Lung (tissue), 12 donors: ENCODE measurements around the gene TFAP2A. TPM values are rescaled to one million over a fixed set of nuclear protein-coding genes. Genes with fewer than 3 reads are reported as not detected.
A peak's percentile ranks its signal among the peaks of the same experiment; 100 is the strongest.

Experiments
- ATAC-seq: fragments of 200-7000 bp; cut with Tn5 transposase; one replicate; pipeline ENCODE4 v1.9.1; 2020; ENCODE audit warnings: moderate number of reproducible peaks; ENCODE audit not compliant: insufficient read depth, low FRiP score
- DNase-seq, 3 donors: peaks; one replicate each; pipeline ENCODE4 v3.0.0-alpha.2; 2013 to 2017
- H3K27ac ChIP-seq, 2 donors: one replicate each; pipeline ENCODE4 v1.5.1; 2013; ENCODE audit warnings: mild to moderate bottlenecking in 2 of 2, moderate library complexity in 2 of 2, control low read depth in 1 of 2, inconsistent platforms in 1 of 2, low read depth in 1 of 2, low read length in 1 of 2
- H3K27me3 ChIP-seq, 3 donors: one replicate each; pipeline ENCODE4 v1.5.1; 2013; ENCODE audit warnings: low read length in 2 of 3; ENCODE audit not compliant: control insufficient read depth in 3 of 3, insufficient read depth in 3 of 3
- H3K36me3 ChIP-seq, 4 donors: one replicate each; pipeline ENCODE4 v1.5.1; 2013; ENCODE audit warnings: low read length in 4 of 4, mild to moderate bottlenecking in 1 of 4, moderate library complexity in 1 of 4; ENCODE audit not compliant: control insufficient read depth in 4 of 4, insufficient read depth in 4 of 4
- H3K4me1 ChIP-seq, 5 donors: one replicate each; pipeline ENCODE4 v1.5.1; 2013; ENCODE audit warnings: low read length in 5 of 5, mild to moderate bottlenecking in 2 of 5, moderate library complexity in 1 of 5; ENCODE audit not compliant: control insufficient read depth in 5 of 5, insufficient read depth in 5 of 5
- H3K4me3 ChIP-seq: one replicate; pipeline ENCODE4 v1.5.1; 2013; ENCODE audit warnings: mild to moderate bottlenecking, control low read depth, moderate library complexity
- H3K9ac ChIP-seq, 2 donors: one replicate each; pipeline ENCODE4 v1.5.1; 2013; ENCODE audit warnings: low read length in 2 of 2, control low read depth in 1 of 2; ENCODE audit not compliant: insufficient read depth in 1 of 2
- H3K9me3 ChIP-seq, 4 donors: one replicate each; pipeline ENCODE4 v1.5.1; 2013; ENCODE audit warnings: low read length in 3 of 4, mild to moderate bottlenecking in 1 of 4, moderate library complexity in 1 of 4; ENCODE audit not compliant: control insufficient read depth in 4 of 4, insufficient read depth in 3 of 4
- WGBS, 2 donors: extraction: QIAGEN DNeasy Blood & Tissue Kit; methylation state at CpG; one replicate each; pipeline ENCODE4 v1.1.7; 2013; 5-methylcytosine and 5-hydroxymethylcytosine counted together
- polyA plus RNA-seq, 2 donors: library from polyadenylated mRNA; stranded (reverse); fragments of 200-250 nt; gene quantifications; one replicate each; pipeline ENCODE4 v1.2.1, GENCODE V29; 2013
- total RNA-seq, 2 donors: library from RNA; depleted of rRNA in 1 of 2; stranded (reverse); fragments of >200 nt in 1 of 2; gene quantifications; one replicate each; pipeline ENCODE4 v1.2.1, GENCODE V29; 2014 to 2021
- TF ChIP-seq, protein P1 (sequence below): IDR thresholded peaks from 2 replicates; pipeline ENCODE4 v1.5.1; 2012; ENCODE audit warnings: mild to moderate bottlenecking; ENCODE audit errors: control extremely low read depth, extremely low read depth
- donor health status: control.
- donor health status: control.
- donor health status: Bipolar disorder and iron deficiency.
- donor health status: healthy.
- donor health status: DM: yes; HTN: yes; CAD: no.

TFAP2A gene
- total and polyA plus RNA-seq, 4 donors, result 0.14 to 2.7 (median 0.64) TPM

- TF ChIP-seq, protein P1, sequence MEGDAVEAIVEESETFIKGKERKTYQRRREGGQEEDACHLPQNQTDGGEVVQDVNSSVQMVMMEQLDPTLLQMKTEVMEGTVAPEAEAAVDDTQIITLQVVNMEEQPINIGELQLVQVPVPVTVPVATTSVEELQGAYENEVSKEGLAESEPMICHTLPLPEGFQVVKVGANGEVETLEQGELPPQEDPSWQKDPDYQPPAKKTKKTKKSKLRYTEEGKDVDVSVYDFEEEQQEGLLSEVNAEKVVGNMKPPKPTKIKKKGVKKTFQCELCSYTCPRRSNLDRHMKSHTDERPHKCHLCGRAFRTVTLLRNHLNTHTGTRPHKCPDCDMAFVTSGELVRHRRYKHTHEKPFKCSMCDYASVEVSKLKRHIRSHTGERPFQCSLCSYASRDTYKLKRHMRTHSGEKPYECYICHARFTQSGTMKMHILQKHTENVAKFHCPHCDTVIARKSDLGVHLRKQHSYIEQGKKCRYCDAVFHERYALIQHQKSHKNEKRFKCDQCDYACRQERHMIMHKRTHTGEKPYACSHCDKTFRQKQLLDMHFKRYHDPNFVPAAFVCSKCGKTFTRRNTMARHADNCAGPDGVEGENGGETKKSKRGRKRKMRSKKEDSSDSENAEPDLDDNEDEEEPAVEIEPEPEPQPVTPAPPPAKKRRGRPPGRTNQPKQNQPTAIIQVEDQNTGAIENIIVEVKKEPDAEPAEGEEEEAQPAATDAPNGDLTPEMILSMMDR, result no peak
- H3K9ac ChIP-seq, result no peak overlapping the region
- no peaks in the 10 kb centered on the region for H3K4me1 ChIP-seq
- no peak overlapping the region for H3K27ac ChIP-seq
- no peaks in the 10 kb centered on the region for H3K36me3 ChIP-seq
- H3K4me3 ChIP-seq, result no peak overlapping the region
- H3K27me3 ChIP-seq, result peaks cover 12 to 100% (median 96%) of the 10 kb centered on the region in 3 donors
- peaks cover 0 to 8% (median 0%) of the 10 kb centered on the region in 4 donors for H3K9me3 ChIP-seq
- ATAC-seq (no peak), DNase-seq (no peak)
- 8 to 9% methylated on average over 41 of the region's 41 CpGs for WGBS, 2 donors
These were observed 24.2 kb downstream of the TFAP2A start for GRCh38 chr6:10390495-10391298.

GRCh38 chr6:10389739-10390494 lies 25.0 kb downstream of the TFAP2A start:
- Histone ChIP-seq H3K36me3 (no peaks in the 10 kb centered on the region), H3K9ac (no peak overlapping the region), H3K9me3 (peaks cover 0 to 10% (median 0%) of the 10 kb centered on the region in 4 donors), H3K27me3 (peaks cover 11 to 100% (median 96%) of the 10 kb centered on the region in 3 donors), H3K27ac (no peak overlapping the region), H3K4me1 (peaks cover 0 to 2% (median 0%) of the 10 kb centered on the region in 5 donors), H3K4me3 (no peak overlapping the region)
- TF ChIP-seq, protein P1, result no peak
- DNase-seq (peak in 2 of 3 donors; percentile 5 to 15), ATAC-seq (no peak)
- 9 to 10% methylated on average over 47 of the region's 47 CpGs for WGBS, 2 donors

GRCh38 chr6:10386756-10387654 lies 27.9 kb downstream of the TFAP2A start:
- Histone ChIP-seq H3K36me3 (no peaks in the 10 kb centered on the region), H3K9me3 (peaks cover 0 to 18% (median 0%) of the 10 kb centered on the region in 4 donors), H3K27me3 (peaks cover 12 to 100% (median 92%) of the 10 kb centered on the region in 3 donors), H3K27ac (no peak overlapping the region), H3K4me1 (peaks cover 0 to 10% (median 0%) of the 10 kb centered on the region in 5 donors), H3K9ac (no peak overlapping the region), H3K4me3 (no peak overlapping the region)
- DNase-seq (peak in 1 of 3 donors; percentile 5), ATAC-seq (no peak)
- TF ChIP-seq, protein P1, result no peak
- 8 to 10% methylated on average over 8 of the region's 8 CpGs for WGBS, 2 donors
